ENCODE measurements around the gene GREB1. TPM values are rescaled to one million over a fixed set of nuclear protein-coding genes. Genes with fewer than 3 reads are reported as not detected.

GREB1 gene
- total and polyA plus RNA-seq, 2 of the 4 experiments (the other 2 are of a cell fraction): 0.05 TPM; not detected in 1

DNA sequence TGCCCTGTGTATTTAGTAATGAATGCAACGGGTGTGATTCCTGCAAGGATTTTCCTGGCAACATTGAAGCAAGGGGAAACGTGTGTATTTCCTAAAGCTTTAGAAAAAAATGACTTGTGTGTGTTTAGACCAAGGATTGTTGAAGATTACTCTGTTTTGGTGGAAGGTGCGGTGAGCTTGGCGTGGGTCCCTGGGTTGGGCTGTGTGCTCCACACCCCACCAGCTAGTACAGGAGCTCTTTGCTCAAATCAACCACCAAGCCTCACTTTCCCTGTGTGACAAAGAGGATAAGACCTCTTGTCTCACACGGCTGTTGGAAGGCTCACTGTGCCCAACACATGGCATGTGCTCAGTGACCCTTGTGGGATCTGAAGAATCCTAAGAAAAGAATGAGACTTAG, 21.4 kb upstream of the GREB1 start:
- H2AK9ac ChIP-seq (replicated peaks; ENCODE audit: low read depth, low read length, poor library complexity): no peak overlapping the region
- H4K8ac ChIP-seq (ENCODE audit: low read depth in 2 of 2, low read length in 2 of 2): no peak overlapping the region
- peaks cover 53% of the 10 kb centered on the region for H3K27me3 ChIP-seq (ENCODE audit: control insufficient read depth, insufficient read depth, low read length)
- no peaks in the 10 kb centered on the region for H3K9me1 ChIP-seq (ENCODE audit: insufficient read depth, low read length)
- H2AK5ac ChIP-seq (ENCODE audit: low read depth, low read length): no peak overlapping the region
- BruUV-seq (replicated peaks): no TSS peak
- no peaks in the 10 kb centered on the region for H3K36me3 ChIP-seq (ENCODE audit: control insufficient read depth, insufficient read depth, low read length)
- H3K79me1 ChIP-seq (ENCODE audit: low read depth in 1 of 2, low read length in 2 of 2): no peaks in the 10 kb centered on the region
- H3K4me2 ChIP-seq (ENCODE audit: low read depth, low read length): no peak overlapping the region
- no CpG with 5 or more reads among the region's 5 CpGs for WGBS, 2 experiments (ENCODE audit: extremely low coverage in 2 of 2, insufficient read length in 1 of 2)
- TF ChIP-seq RAD21 (IDR thresholded peaks at IDR 0.05; ENCODE audit: low read length): no peak
- TF ChIP-seq, protein P1, sequence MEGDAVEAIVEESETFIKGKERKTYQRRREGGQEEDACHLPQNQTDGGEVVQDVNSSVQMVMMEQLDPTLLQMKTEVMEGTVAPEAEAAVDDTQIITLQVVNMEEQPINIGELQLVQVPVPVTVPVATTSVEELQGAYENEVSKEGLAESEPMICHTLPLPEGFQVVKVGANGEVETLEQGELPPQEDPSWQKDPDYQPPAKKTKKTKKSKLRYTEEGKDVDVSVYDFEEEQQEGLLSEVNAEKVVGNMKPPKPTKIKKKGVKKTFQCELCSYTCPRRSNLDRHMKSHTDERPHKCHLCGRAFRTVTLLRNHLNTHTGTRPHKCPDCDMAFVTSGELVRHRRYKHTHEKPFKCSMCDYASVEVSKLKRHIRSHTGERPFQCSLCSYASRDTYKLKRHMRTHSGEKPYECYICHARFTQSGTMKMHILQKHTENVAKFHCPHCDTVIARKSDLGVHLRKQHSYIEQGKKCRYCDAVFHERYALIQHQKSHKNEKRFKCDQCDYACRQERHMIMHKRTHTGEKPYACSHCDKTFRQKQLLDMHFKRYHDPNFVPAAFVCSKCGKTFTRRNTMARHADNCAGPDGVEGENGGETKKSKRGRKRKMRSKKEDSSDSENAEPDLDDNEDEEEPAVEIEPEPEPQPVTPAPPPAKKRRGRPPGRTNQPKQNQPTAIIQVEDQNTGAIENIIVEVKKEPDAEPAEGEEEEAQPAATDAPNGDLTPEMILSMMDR (conservative IDR thresholded peaks at IDR 0.05; ENCODE audit: low read depth, low read length): no peak
- TF ChIP-seq BHLHE40 (IDR thresholded peaks at IDR 0.05; ENCODE audit: low read depth, low read length): no peak
- no peak for TF ChIP-seq NFE2L2 (IDR thresholded peaks at IDR 0.05; ENCODE audit: low read depth, low read length)
- no peak for TF ChIP-seq CHD1 (IDR thresholded peaks at IDR 0.05; ENCODE audit: low read depth, low read length)
- no peak for TF ChIP-seq CEBPB (IDR thresholded peaks at IDR 0.05; ENCODE audit: low read depth, low read length)
- no peak for TF ChIP-seq RFX5 (IDR thresholded peaks at IDR 0.05; ENCODE audit: low read depth, low read length)
- POLR2A ChIA-PET (ENCODE audit: unreplicated experiment): no interaction called here
- H4K91ac ChIP-seq (ENCODE audit: insufficient read depth, low read depth, low read length): no peak overlapping the region
- H3K4ac ChIP-seq (ENCODE audit: low read depth, low read length): no peak overlapping the region
- intact Hi-C loops (cut with micrococcal nuclease): no loop called here
- in situ Hi-C loops (cut with MboI; ENCODE audit: low sequenced_read_pairs): no loop called here
- no peaks in the 10 kb centered on the region; the same call in 1 of the 2 replicates for H3K4me1 ChIP-seq (ENCODE audit: control insufficient read depth, insufficient read depth, low read length)
- no peak overlapping the region for H3K27ac ChIP-seq (ENCODE audit: insufficient read depth, low read length)
- 0 out of 2 replicates have a peak, but pooled peaks cover 2% of the 10 kb centered on the region for H3K9me3 ChIP-seq (ENCODE audit: control insufficient read depth, insufficient read depth, low read length)
- H4K20me1 ChIP-seq (ENCODE audit: insufficient read depth, low read length): no peaks in the 10 kb centered on the region; the same call in 1 of the 2 replicates
- dilution Hi-C loops (cut with HindIII; ENCODE audit: low sequenced_read_pairs, unreplicated experiment): no loop called here
- no peak overlapping the region for H3K18ac ChIP-seq (ENCODE audit: low read depth, low read length)
- H3K56ac ChIP-seq (ENCODE audit: extremely low read depth, insufficient read depth, low read length): no peak overlapping the region
- H3K4me3 ChIP-seq (ENCODE audit: insufficient read depth, low read depth, low read length): no peak overlapping the region
- DNase-seq (no peak), ATAC-seq (ENCODE audit: low read depth) (no peak)
- H2BK5ac ChIP-seq (ENCODE audit: low read depth, low read length, poor library complexity, severe bottlenecking): no peak overlapping the region
- H2BK20ac ChIP-seq (ENCODE audit: low read depth, low read length): no peak overlapping the region
- CTCF ChIA-PET: interaction anchor here (1.3 kb wide), 1 partner anchor 71 kb away, joined by 3 read pairs; no protein-coding TSS in a partner anchor
- H2BK15ac ChIP-seq (ENCODE audit: low read depth, low read length): no peak overlapping the region
- no peak overlapping the region for H2AFZ ChIP-seq (replicated peaks; ENCODE audit: low read length, poor library complexity)
- H2BK120ac ChIP-seq (ENCODE audit: low read depth, low read length): no peak overlapping the region
- H3K9ac ChIP-seq (ENCODE audit: low read depth, low read length): no peak overlapping the region
- H4K5ac ChIP-seq (ENCODE audit: low read depth, low read length): no peak overlapping the region
- H3K14ac ChIP-seq (replicated peaks; ENCODE audit: low read depth, low read length): no peak overlapping the region
- no peak overlapping the region for H3K23ac ChIP-seq (ENCODE audit: low read depth, low read length)

Data from IMR-90 (cell line).